NCI-H2227 (cell line): Measurements from ENCODE around the gene ZFAND3.

Experiments used
- DNase-seq: peaks from one replicate; lab custom pipeline; 2025; ENCODE audit not compliant: unreplicated experiment; lab: John Stamatoyannopoulos, UW

The ZFAND3 gene

DNA sequence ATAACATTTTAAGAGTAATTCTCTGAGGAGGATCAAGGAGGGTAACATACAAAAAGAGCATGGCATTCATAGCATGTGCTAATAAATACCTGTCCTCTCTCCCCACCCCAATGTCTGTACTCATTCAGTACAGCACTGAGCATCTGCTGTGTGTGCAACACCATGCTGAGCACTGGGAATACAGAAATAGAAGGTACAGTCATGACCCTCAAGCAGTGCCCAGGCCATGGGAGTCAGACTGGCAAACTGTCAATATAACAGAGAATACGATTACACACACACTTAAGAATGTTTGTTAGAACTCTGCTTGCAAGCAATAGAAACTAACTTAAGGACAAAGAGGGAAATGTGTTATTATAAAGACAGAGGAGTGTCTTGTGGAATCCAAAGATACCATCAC is 24.7 kb upstream of the ZFAND3 start:
- DNase-seq = no peak

DNA sequence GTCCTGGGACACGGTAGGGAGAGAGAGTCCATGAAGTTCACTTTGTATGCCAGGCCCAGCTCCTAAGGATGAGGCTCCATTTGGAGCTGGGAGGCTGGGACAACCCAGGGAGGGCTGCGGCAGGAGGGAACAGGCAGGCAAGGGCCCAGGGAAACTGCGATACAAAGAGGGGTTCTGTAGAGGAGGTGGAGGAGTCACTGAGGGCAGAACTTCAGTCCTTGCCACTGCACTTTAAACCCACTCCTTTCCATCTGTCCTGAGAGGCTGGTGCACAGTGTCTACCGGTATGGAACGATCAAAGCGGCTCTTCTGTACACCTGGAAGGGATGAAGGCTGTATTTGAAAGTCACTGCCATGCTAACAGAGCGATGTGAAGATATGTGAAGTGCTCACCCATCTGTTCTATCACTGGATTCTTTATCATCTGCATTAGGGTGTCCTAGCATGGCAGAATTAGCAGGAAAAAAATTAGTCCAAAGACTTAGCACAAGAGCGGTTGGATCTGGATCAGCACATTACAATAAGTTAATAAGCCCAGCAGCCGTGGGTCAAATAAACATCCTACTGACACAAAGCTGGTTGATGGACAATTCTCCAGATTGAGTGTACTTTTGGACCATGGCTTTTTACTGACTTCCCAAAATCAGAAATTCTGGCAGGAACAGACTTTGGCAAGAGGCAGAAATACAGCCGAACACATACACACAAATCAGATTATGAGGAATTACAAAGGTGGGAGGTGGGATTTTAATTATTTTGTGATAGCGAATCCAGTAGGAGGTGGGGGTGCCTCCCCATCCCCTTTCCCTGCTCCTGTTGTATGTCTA is 20.9 kb upstream of the ZFAND3 start:
- DNase-seq = no peak

DNA sequence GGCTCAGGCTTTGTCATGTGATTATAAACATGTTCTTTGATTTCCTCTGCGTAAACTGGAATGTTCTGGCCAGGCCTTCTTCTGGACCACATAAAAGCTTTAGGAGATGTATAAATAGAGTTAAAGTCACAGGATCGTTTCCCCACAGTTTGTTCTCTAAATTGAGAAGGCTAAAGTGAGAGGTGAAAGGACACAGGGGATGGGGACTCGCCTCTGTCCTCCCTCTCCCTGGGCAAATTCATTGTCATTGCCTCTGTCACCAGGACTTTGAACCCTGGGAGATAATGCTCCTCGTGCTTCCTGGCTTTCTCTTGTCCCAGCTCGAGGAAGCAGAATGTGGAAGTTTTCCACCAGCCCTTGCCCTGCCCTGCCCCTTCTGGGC is 20.3 kb upstream of the ZFAND3 start:
- no peak for DNase-seq

DNA sequence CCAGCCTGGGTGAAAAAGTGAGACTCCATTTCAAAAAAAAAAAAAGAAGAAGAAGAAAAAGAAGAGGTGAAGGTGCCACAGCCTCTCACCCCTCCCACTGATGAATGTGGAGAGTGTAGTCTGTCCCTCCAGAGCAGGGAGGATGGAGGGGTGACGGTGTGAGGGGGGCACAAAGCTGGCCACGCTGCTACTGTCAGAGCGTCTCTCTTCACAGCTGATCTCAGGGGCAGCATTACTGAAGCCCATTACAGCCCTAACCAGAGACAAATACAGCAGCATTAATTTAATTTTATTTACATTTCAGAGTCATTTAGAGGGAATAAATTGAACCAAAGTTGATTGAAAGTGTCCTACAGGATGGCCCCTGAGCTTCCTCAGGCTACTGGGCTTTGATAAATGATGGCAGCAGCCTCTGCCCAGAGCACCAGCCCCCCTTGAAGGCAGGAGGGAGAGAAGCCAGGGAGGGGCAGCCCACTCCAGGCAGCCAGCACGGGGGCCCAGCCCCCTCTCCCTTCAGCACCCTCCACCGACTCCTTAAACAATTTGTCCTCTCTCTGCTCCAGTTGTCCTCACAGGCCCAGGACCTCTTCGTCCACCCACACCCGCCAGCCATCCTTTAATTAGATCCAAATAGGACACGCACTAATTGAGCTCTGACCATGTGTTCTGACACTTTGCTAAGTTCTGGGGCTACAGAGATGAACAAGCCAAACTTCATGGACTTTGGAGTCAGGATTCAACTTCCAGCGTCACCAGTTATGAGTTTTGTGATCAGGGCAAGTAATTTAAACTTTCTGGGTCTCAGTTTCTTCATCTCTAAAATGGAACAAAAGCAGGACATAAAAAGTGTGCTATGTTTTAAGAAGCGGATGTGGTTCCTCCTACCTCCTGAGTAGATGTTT is 18.6 kb upstream of the ZFAND3 start:
- no peak for DNase-seq

DNA sequence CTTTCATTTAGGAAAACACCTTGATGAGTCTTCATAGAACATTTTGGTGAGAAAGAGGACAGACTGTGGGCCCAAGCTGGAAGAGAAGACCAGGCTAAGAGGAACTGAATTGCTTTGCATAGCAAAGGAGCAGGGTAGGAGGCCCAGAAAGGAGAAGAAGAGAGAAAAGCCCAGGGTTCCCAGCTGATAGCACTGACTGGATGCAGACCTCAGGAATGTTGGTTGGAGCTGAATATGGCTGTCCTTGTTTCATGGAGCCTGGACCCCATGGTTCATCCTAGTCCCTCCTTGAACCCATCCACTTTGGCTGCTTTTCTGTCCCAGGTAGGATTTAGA is 18.0 kb upstream of the ZFAND3 start:
- DNase-seq = no peak

DNA sequence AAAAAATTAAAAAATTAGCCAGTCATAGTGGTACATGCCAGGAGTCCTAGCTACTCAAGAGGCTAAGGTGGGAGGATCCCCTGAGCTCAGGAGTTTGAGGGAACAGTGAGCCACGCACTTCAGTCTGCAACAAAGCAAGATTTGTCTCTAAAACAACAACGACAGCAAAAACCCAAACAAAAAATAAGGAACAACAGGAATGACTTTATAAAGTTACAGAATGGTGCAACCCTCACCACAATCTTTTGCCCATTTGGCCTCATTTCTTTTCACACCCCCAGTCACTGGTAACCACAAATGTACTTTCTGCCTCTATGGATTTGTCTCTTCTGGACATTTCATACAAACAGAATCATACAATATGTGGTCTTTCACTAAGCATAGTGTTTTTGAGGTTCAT is 16.7 kb upstream of the ZFAND3 start:
- DNase-seq = no peak

DNA sequence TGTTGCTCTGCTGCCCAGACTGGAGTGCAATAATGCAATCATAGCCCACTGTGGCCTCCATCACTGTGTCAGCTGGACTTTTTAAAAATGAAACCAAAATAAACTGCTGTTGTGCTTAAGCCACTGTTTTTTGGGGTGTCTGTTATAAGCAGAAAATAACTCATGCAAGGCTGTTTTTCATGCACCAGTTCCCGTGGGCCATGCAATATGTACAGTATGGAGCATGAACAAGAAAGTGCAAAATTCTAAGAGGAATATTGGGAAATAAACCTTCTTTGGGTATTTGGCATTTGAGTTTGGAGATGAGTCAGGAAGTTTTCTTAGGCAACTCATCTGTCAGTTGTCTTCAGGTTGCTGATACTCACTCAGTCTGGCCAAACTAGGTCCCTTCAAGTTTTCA is 14.9 kb upstream of the ZFAND3 start:
- no peak for DNase-seq

DNA sequence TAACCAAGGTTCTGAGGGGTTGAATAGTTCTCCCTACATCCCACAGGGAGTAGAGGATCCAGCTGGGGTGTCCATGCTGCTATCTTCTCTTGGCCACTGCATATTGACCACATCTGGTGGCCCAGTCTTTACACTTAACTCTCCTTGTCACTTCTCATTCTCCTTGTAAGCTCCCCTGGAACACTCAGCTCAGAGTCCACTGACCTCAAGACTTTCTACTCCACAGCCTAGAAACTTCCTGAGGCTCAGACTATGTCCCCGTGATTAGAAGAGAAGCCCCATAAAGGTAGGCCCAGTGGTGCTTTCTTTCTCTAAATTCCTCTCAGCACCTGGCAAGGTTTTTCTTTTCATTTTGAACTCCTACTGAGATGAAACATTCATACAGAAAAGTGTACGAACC is 13.3 kb upstream of the ZFAND3 start:
- no peak for DNase-seq

DNA sequence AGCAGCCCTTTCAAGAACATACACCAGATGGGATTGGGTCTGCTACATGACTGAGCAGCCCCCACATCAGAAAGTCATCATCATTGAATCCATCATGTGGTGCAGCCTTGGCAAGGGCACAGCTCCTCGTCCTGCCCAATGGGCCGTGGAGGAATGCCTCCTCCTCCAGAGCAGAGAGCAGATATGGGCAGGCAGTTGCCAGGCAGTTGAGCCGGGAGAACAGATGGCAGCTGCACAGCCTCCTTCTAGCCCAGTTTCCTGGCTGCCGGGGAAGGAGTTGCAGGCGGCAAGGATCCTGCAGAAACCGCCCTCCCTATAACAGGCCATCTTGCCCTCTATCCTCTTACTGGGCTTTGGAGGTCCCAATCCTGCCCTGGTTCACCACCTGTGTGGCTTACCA is 11.9 kb upstream of the ZFAND3 start:
- DNase-seq = peak; percentile 21

DNA sequence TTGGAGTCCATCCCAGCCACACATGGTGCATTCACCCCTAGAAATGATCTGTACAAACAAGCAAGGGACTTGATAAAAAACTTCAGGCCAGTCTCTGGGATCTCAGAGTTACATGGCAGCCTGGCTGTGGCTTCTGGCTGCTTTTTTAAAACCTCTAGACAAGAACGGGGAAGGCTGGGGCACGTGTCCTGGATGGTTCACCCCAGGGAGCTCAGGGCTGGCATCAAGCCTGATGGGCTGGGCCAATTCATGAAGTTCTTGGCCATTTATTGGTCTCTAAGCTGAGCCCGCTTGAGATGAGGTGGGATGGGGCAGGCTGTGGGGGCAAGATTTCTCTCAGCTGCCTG is 10.4 kb upstream of the ZFAND3 start:
- no peak for DNase-seq

DNA sequence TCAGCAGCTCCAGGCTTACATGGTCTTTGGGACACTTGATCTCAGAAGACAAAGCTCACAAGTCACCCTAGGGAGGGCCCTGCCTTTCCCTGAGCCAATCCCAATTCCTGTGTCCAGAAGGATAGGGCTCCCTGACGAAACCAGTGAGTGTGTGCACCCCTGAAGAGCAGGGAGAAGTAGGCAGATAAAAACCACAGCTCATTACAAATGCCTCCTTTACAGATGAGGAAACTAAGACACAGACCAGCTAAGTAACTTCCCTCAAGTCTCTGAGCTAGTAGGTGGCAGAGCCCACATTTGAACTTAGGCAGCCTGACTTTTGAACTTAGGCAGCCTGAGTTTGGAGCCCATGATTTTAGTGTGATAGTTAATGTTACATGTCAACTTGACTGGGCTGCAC is 6.7 kb upstream of the ZFAND3 start:
- no peak for DNase-seq

DNA sequence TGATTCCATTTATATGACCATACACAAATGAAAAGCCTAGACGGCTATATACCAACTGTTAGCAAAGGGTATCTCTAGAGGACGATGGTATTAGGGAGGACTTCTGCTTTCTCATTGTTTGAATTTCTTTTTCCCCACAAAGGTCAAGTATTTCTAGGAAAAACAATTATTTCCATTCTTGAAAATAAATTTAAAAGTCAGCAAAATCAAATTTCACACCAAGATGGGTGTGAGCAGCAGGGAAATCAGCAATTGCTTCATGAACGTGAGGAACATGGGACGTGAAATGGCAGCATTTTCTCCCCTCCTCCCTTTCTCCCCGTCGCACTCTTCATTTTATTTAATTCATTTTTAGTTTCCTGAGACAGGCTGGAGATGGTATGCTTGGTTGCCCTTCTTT is 5.2 kb upstream of the ZFAND3 start:
- DNase-seq = no peak

DNA sequence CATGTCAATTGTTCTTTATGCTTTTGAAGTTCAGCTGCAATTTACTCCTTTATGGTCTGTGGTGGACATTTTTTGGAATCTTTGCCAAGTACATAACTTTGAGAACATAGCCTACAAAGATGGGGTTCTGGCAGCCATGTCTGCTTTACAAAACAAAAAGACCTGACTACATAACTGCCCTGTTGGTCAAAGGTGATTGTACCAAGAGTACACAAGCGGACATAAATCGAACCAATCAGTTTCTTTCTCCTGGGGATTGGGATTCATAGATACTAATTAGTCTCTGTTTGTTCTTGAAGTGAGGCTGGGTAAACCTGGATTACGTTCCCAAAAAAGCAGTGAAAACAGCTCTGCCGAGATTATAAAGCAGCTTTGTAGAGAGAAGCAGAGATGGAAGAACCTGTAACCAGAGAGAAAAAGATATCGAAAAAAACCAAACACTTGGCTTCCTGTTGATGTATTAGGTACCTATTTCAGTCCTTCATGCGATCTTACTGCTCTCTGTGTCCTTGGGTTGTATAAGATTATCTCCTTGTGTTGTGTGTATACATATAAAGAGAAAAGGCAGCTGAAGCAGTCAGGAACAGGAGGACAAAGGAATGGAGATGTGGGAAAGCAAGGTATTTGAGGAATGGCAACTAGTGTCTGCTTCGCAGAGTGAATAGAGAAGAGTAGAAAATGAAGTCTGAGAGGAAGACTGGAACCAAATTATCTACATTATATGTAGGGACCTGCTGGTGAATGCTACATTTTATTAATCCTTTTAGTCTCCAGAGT is 2.7 kb upstream of the ZFAND3 start:
- DNase-seq = no peak

DNA sequence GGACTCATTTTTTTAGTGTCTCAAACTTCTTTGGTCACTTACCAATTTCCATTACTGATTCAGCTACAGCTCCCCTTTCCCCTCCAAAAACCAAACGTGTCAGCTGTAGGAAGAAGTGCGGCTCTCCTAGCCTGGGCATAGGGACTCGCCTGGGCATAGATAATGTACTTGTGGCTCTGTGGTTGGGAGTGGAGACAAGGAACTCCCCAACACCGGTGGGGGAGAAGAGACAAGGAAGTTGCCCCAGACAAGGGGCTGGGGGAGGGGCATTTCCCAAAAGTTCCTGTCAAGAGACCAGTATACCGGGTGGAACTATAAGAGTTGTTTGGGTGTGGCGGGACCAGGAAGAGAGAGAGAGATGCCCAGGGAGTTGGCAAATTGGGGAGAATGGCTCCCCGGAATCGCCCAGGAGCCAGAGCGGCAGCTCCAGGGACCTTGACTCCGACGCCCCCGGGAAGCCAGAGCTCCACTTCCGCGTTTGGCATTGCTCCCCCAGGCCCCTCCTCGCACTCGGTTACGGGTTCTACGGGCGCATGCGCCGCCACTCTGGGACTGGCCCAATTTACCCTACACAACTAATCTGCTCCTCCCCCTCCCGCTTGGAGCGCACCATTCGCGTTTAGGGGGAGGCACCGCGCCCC is 871 bp upstream of the ZFAND3 start:
- DNase-seq = peak; percentile 98

DNA sequence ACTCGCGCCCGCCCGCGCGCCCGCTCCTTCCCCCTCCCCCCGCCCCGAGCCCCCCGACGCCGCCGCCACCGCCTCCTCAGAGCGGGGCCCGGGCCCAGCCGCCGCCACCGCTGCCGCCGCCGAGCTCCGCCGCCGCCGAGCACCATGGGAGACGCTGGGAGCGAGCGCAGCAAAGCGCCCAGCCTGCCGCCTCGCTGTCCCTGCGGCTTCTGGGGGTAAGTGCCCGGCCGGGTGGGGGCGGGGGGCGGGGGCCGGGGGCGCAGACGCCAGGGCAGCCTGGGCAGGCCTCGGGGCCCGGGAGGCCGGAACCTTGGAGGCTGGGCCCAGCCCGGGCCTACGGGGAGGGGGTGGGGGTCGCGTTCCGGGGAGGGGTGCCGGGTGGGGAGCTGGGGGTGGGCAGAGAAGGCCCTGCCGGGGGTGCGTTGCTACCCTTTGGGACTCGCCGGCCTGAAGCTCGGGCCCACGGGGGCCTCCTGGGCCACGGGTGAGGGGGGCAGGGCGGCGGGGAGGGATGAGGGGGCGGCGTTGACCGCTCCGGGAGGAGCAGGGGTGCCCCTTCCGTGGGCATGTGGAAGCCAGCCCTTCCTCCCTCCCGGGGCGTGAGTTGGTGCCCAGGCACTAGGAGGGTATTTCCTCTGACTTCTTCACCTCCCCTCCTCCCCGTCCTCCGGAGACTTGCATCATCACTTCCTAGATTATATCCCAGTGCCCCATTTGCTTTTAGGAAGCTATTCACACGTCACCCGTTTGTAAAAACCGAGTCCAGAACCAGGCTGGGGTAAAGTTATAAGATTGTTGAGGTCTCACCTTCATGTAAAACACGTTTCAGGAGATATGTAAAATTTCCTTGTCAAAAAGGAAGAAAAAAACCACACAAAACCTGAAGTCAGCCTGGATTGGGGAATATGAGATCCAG is 533 bp downstream of the ZFAND3 start:
- peak; percentile 53 for DNase-seq

DNA sequence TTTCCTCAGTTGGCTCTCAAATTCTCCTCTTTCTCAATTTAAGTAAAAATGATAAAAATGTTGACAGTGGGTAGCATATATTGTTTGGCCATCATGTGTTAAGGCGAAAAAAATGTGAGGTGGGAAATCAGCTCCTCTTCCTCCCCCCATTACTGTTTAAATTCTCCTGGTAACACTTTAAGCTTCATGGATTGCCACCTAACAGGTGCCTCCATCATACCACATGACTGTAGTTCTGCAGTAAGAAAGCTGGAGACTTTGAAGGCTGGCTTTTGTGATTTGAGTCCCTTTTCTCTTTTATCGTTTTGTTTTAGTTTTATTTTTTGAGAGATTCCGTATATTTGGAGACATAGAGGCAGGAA is 1.2 kb downstream of the ZFAND3 start:
- DNase-seq = no peak

DNA sequence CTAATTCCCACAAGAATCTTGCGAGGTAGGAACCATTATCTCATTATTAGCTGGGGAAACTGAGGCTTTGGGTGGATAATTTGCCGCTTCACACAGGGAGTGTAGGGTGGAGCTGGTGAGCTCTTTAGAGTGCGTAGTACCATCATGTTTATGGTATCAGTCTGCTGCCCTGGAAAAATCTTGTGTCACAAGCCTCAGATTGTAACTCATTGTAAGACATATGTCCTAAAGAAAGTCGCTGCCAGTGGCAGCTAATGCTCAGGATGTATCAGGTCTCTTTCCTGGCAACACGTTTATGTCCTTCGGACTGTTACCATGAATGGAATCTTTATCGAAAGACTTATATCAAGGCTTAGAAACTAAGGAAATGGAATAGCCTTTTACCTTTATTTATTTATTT is 1.9 kb downstream of the ZFAND3 start:
- no peak for DNase-seq

DNA sequence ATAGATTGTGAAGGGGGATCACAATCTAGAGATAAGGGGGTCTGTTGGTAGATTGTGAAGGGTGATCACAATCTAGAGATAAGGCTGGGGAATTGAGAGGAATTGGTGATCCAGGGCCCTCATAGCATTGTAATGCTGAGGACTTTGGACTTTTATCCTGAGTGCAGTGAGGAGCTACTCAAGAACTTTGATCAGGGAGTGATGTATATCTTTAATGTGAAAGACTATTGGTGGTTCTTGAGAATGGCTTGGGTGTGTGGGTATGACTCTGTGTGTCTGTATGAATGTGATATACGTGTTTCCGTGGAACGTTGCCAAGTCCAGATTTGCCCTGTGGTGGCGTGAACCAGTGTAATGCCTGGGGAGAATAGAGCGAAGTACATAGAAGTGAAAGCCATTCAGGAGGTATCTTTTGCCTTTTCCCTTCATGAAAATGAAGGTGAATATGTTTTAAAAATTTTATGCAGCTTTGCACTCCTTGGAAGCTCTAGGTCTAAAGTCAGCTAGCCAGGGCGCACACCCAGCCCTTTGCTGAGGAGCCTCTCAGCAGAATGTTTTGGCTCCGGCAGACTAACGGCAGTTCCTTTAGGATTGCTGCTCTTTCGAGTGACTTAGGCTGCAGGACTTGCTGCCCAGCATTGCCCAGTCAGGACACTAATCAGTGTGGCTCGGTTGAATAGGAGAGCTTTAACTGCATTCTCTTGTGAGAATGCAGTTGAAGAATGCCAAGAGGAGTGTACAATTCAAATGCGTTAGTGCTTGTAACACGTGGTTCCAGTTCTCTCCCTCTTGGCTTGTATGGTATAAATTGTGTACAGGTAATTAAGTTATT is 3.5 kb downstream of the ZFAND3 start:
- peak; percentile 29 for DNase-seq

DNA sequence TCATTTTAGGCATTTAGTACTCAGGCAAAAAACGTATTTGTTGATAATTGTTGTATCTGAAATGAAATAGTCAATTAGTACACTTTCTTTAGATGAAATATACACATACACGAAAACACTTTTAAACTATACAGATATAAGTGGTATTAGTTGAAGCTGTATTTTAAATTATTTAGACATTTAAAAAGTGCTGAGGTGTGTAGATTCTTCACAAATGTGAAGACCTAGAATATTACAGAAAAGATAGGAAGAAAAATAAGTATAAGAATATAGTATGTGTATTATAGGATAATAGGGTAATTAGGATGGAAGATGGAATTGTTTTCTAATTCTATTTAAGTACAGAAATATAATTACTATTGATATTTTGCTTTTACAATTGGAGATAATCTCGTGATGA is 4.6 kb downstream of the ZFAND3 start:
- DNase-seq = no peak
